Activated T-helper 1 cell treated with anti-CD3 and anti-CD28 coated beads, Interleukin-2, amount 50 U/mL, for 16 hours (primary cell): ENCODE data around the gene MZF1.

Experiments used
- DNase-seq, 2 donors: peaks; one replicate each; pipeline ENCODE4 v3.0.0-alpha.2; 2020; ENCODE audit warnings: low read depth in 1 of 2, low spot score in 1 of 2

The MZF1 gene

DNA sequence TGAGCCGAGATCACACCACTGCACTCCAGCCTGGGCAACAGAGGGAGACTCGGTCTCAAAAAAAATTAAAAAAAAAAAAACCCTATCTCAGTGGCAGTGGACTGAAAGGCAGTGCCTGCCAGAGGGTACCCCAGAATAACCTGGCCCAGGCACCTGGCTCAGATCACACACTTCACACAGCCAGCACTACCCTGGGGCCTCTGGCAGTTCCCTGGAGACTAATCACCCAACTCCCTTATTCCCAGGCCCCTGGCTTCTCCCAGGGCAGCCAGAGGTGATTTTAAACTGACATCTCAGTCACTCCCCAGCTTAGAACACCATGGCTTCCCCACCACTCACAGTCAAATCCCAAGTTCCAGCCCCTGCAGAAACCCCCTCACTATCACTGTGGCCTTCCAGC, 57.9 kb downstream of the MZF1 start:
- no peak for DNase-seq

DNA sequence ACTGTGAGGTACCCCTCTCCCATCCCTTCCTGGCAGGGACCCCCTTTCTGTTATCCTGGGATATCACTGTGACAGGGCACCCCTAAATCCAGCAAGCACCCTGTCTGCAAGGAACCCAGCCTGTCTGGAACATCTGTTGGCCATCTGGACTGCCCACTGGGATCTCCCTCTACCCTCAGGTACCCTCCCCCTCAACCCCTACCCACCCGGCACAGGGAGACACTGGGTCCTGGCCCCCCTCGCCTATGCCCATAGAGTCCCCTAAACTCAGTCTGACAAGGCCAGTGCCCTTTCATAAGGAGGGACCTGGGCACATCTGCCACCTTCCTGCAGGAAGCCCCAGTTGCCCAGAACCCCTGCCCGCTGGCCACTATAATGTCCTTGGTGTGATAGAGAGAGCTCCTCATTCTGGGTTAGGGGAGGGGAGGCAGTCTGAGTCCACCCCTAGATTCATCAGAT, 58.5 kb downstream of the MZF1 start:
- DNase-seq: no peak

DNA sequence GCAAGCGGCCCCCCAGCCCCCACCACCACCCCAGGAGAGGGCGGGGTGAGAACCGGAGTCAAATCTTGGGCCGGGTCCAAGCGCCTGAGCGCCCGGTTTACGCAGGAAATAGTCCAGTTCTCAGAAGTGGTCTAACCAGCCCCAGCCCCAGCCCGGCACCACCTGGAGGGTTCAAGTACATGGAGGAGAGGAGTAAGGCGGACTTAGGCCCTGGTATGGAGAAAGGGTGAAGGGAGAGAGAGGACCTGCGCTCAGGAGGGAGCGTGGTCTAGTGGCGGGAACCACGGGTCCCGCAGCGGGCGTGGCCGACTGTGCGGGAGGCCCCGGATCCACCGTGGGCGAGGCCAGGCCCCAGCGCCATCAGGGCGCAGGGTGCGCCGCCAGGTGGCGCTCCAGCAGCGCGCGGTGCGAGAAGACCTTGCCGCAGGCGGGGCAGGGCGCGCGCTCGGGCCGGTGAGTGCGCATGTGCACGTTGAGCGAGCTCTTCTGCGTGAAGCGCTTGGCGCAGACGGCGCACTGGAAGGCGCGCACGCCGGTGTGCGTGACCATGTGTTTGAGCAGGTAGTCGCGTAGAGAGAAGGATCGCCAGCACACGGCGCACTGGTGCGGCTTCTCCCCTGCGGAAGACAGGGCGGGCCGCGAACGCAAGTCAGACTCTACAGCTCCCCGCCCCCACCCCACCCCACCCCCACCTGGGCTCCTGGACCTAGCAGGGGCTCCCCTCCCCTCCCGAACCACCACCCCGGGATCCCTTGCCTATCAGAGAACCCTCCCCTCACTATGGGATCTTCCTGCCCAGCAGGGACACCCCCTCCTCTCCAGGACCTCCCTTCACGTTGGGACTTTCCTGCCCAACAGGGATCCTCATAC, 59.2 kb downstream of the MZF1 start:
- DNase-seq: peak; percentile 86 to 93

DNA sequence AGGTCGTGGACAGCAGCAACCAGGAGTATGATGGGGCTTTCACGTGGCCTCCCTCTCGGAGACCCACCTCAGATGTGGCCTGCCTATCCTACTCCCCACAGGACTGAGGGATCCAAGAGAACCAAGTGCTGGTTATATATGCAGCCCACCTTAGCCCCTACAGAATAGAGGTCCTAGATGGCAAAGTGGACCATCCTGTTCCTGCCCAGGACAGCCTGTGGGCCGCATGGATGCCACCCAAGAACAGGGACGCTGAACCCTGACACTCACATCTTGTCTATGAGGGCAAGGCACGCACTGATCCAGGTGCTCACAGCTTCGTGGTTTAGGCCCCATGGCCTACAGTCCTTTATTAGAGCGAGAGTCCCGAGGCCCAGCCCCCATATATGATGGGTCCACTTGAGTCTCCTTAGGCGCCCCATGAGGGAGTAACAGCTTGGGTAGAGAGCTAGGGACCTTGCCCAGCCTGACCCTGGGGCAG, 59.9 kb downstream of the MZF1 start:
- no peak for DNase-seq
